Esophagus squamous epithelium (tissue), 4 donors: Measurements from ENCODE around the gene ERCC8.

Experiments
- POLR2A ChIP-seq, 4 donors: fragments of 450-650 bp; IDR thresholded peaks; one replicate each; pipeline ENCODE4 v1.6.1; 2017; ENCODE audit warnings: antibody characterized with exemption in 4 of 4, mild to moderate bottlenecking in 4 of 4, moderate library complexity in 3 of 4
- TF ChIP-seq, protein P1 (sequence below), 6 experiments: fragments of 450-650 bp in 4 of 6; fragments of 200-600 bp in 2 of 6; sonication (generic) in 2 of 6; IDR thresholded peaks; one replicate each; pipeline ENCODE4 v1.5.1; 2016 to 2019; ENCODE audit warnings: antibody characterized with exemption in 6 of 6, mild to moderate bottlenecking in 4 of 6, moderate library complexity in 4 of 6

DNA sequence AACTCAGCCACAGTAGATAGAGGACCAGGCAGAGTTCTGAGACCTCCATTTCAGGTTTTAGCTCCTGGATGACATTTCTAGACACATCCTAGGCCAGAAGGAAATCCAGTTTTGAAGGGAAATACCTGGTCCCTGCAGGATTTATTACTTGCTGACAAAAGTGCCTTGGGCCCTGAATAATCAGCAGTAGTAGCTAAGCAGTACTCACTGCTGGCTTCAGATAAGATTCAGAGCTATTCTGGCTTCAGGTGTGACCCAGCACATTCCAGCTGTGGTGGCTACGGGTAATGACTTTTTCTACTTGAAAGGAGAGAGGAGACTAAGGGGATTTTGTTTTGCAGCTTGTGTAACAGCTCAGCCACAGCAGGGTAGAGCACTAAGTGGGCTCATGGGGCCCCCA lies 34.1 kb upstream of the ERCC8 start:
- TF ChIP-seq POLR2A (IDR thresholded peaks at IDR 0.05): no peak
- TF ChIP-seq, protein P1, sequence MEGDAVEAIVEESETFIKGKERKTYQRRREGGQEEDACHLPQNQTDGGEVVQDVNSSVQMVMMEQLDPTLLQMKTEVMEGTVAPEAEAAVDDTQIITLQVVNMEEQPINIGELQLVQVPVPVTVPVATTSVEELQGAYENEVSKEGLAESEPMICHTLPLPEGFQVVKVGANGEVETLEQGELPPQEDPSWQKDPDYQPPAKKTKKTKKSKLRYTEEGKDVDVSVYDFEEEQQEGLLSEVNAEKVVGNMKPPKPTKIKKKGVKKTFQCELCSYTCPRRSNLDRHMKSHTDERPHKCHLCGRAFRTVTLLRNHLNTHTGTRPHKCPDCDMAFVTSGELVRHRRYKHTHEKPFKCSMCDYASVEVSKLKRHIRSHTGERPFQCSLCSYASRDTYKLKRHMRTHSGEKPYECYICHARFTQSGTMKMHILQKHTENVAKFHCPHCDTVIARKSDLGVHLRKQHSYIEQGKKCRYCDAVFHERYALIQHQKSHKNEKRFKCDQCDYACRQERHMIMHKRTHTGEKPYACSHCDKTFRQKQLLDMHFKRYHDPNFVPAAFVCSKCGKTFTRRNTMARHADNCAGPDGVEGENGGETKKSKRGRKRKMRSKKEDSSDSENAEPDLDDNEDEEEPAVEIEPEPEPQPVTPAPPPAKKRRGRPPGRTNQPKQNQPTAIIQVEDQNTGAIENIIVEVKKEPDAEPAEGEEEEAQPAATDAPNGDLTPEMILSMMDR (IDR thresholded peaks at IDR 0.05): no peak
